ENCODE measurements around the gene GZMM. TPM values are rescaled to one million over a fixed set of nuclear protein-coding genes. Genes with fewer than 3 reads are reported as not detected.

Gene GZMM
- polyA plus RNA-seq, 1 of the 3 experiments (the other 2 are of a cell fraction), result not detected

DNA sequence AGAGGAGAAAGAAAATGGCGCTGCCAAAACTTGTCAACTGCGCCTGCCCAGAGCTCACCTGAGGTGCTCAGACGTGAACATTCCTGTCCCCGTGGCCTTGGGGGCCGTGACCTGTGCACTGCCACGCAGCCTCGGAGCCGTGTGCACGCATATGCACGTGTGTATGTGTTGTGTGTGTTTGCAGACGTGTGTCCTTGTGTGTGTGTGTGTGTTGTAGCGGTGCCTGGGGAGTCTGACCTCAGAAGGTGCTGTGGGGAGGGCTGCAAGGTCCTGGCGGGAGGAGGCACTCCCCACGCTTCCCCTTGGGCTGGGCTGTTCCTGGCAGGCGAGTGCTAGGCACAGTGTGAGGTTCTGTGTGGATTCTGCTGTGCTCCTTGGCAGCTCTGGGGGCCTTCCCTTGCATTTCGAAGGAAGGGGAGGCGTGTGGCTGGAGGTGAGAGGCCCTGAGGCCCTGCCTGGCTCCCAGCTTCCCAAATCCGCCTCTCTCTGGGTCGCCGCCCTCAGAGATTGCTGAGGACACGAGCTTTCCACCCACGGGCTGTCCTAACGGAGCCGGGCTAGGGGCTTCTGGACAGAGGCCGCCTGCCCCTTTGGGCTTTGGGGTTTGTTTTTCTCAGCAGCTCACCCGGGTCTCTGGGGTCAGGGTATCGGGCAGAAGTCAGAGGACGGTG is 33.0 kb downstream of the GZMM start (continued):
- TF ChIP-seq GABPA (IDR thresholded peaks at IDR 0.05; ENCODE audit: low read depth) (no peak), SIN3A (IDR thresholded peaks at IDR 0.05; ENCODE audit: borderline replicate concordance, low read depth, low read length) (no peak), FOXM1 (IDR thresholded peaks at IDR 0.05; ENCODE audit: low read depth) (no peak), FOSL2 (IDR thresholded peaks at IDR 0.05; ENCODE audit: borderline replicate concordance, low read depth) (no peak), MEF2A (IDR thresholded peaks at IDR 0.05; ENCODE audit: borderline replicate concordance, low read depth) (no peak), NFIC (IDR thresholded peaks at IDR 0.05; ENCODE audit: borderline replicate concordance) (no peak)

DNA sequence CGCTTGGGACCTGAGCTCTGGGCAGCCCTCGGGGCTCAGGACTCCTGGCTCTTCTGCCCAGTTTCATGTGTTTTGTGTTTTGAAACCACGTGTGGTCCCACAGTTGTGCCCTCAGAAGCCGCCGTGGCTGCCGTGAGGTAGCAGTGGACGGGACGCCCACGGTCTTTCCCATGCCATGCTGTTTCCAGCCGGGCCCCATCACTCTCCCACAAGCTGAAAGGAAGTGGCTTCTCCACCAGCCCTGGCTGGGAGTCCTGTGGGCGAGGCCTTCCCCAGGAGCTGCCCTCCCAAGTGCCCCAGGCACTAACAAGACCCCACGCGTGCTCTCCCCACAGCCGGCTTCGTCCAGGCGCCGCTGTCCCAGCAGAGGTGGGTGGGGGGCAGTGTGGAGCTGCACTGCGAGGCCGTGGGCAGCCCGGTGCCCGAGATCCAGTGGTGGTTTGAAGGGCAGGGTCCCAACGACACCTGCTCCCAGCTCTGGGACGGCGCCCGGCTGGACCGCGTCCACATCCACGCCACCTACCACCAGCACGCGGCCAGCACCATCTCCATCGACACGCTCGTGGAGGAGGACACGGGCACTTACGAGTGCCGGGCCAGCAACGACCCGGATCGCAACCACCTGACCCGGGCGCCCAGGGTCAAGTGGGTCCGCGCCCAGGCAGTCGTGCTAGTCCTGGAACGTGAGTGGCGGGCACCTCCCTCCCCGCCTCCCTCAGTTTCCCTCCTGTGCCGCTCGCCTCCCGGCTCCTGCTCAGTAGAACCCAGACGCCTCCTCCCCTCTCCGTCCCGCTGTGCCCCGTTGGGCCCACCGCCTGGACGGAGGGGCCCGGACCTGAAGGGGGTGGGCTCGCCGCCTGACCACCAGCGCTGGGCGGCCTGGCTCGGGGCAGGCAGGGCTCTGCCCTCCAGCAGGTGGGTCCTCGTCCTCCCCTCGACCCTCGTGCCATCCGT is 33.9 kb downstream of the GZMM start:
- H3F3A ChIP-seq (replicated peaks; ENCODE audit: insufficient read depth), result peaks cover 14% of the 10 kb centered on the region
- H3K27me3 ChIP-seq (ENCODE audit: insufficient read depth), result no peaks in the 10 kb centered on the region
- H3K36me3 ChIP-seq (replicated peaks in 1 of 2; ENCODE audit: control insufficient read depth in 1 of 2, insufficient read depth in 2 of 2, low read length in 1 of 2), result peaks cover 0 to 30% of the 10 kb centered on the region in 2 experiments
- no peak overlapping the region for H3K4me3 ChIP-seq (ENCODE audit: low read depth in 2 of 2, low read length in 1 of 2)
- peaks cover 77% of the 10 kb centered on the region for H3K79me2 ChIP-seq (ENCODE audit: insufficient read depth)
- no peak overlapping the region for H3K4me2 ChIP-seq
- WGBS (ENCODE audit: low lambda C conversion rate), result 91% methylated on average over 34 of the region's 66 CpGs
- H3K9ac ChIP-seq, result no peak overlapping the region
- H3K9me3 ChIP-seq, result no peaks in the 10 kb centered on the region
- peaks cover 85% of the 10 kb centered on the region for H4K20me1 ChIP-seq (ENCODE audit: insufficient read depth)
- no peak for DNase-seq
- H3K4me1 ChIP-seq (ENCODE audit: control insufficient read depth in 1 of 2, insufficient read depth in 2 of 2, low read depth in 1 of 2, low read length in 1 of 2), result peaks cover 22 to 24% of the 10 kb centered on the region in 2 experiments; a peak in 3 of 4 replicates
- ChIA-PET CTCF (interaction anchor here (0.9 to 5.7 kb wide), 6 partner anchors 10 to 67 kb away, joined by 3 to 32 read pairs (median 4); no protein-coding TSS in a partner anchor), POLR2A (interaction anchor here (0.5 to 1.8 kb wide), 2 partner anchors 9 to 374 kb away, joined by 3 to 6 read pairs; no protein-coding TSS in a partner anchor)
- no peak for TF ChIP-seq YY1 (IDR thresholded peaks at IDR 0.05; ENCODE audit: low read depth)
- TF ChIP-seq, protein P1, sequence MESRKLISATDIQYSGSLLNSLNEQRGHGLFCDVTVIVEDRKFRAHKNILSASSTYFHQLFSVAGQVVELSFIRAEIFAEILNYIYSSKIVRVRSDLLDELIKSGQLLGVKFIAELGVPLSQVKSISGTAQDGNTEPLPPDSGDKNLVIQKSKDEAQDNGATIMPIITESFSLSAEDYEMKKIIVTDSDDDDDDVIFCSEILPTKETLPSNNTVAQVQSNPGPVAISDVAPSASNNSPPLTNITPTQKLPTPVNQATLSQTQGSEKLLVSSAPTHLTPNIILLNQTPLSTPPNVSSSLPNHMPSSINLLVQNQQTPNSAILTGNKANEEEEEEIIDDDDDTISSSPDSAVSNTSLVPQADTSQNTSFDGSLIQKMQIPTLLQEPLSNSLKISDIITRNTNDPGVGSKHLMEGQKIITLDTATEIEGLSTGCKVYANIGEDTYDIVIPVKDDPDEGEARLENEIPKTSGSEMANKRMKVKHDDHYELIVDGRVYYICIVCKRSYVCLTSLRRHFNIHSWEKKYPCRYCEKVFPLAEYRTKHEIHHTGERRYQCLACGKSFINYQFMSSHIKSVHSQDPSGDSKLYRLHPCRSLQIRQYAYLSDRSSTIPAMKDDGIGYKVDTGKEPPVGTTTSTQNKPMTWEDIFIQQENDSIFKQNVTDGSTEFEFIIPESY (IDR thresholded peaks at IDR 0.05; ENCODE audit: borderline replicate concordance, low read depth), result no peak
- no peak for TF ChIP-seq EZH2phosphoT487 (IDR thresholded peaks at IDR 0.05; ENCODE audit: borderline replicate concordance, low read depth)
- TF ChIP-seq, protein P2, sequence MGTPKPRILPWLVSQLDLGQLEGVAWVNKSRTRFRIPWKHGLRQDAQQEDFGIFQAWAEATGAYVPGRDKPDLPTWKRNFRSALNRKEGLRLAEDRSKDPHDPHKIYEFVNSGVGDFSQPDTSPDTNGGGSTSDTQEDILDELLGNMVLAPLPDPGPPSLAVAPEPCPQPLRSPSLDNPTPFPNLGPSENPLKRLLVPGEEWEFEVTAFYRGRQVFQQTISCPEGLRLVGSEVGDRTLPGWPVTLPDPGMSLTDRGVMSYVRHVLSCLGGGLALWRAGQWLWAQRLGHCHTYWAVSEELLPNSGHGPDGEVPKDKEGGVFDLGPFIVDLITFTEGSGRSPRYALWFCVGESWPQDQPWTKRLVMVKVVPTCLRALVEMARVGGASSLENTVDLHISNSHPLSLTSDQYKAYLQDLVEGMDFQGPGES (IDR thresholded peaks at IDR 0.05; ENCODE audit: low read depth, low read length), result no peak
- H3K9me2 ChIP-seq, result no peaks in the 10 kb centered on the region
- H2AFZ ChIP-seq (ENCODE audit: low read depth), result no peak overlapping the region
- H3K27ac ChIP-seq (ENCODE audit: low read depth in 2 of 2, low read length in 1 of 2), result no peak overlapping the region
